Liver (tissue), 9 donors: ENCODE results near the gene CARMIL1. TPM values are rescaled to one million over a fixed set of nuclear protein-coding genes. Genes with fewer than 3 reads are reported as not detected.

ENCODE experiments used
- DNase-seq: peaks from one replicate; pipeline ENCODE4 v3.0.0-alpha.2; 2017; ENCODE audit warnings: low spot score
- H3K27ac ChIP-seq, 2 donors: one replicate each; pipeline ENCODE4 v1.7.0; 2013; ENCODE audit warnings: inconsistent platforms in 2 of 2, low read length in 2 of 2, control low read depth in 1 of 2, low read depth in 1 of 2, mild to moderate bottlenecking in 1 of 2
- H3K27me3 ChIP-seq, 4 donors: one replicate each; pipeline versions ENCODE4 v1.6.1 to v1.7.0; 2013; ENCODE audit warnings: low read length in 3 of 4, inconsistent platforms in 1 of 4, mild to moderate bottlenecking in 1 of 4, moderate library complexity in 1 of 4; ENCODE audit not compliant: control insufficient read depth in 4 of 4, insufficient read depth in 4 of 4
- H3K36me3 ChIP-seq, 4 donors: one replicate each; pipeline versions ENCODE4 v1.6.1 to v1.7.0; 2013; ENCODE audit warnings: low read length in 3 of 4, mild to moderate bottlenecking in 3 of 4, low read depth in 1 of 4, moderate library complexity in 1 of 4; ENCODE audit not compliant: control insufficient read depth in 4 of 4, insufficient read depth in 3 of 4
- H3K4me1 ChIP-seq, 4 donors: one replicate each; pipeline versions ENCODE4 v1.6.1 to v1.7.0; 2013; ENCODE audit warnings: low read length in 3 of 4, mild to moderate bottlenecking in 3 of 4, moderate library complexity in 1 of 4; ENCODE audit not compliant: control insufficient read depth in 4 of 4, insufficient read depth in 4 of 4
- H3K4me3 ChIP-seq, 3 donors: one replicate each; pipeline versions ENCODE4 v1.6.1 to v1.7.0; 2013; ENCODE audit warnings: low read length in 3 of 3, control low read depth in 1 of 3, low read depth in 1 of 3, mild to moderate bottlenecking in 1 of 3
- H3K9ac ChIP-seq, 2 donors: one replicate each; pipeline ENCODE4 v1.7.0; 2013; ENCODE audit warnings: low read length in 2 of 2, mild to moderate bottlenecking in 2 of 2, moderate library complexity in 2 of 2, control low read depth in 1 of 2, low read depth in 1 of 2
- H3K9me3 ChIP-seq, 4 donors: one replicate each; pipeline versions ENCODE4 v1.6.1 to v1.7.0; 2013; ENCODE audit warnings: low read length in 3 of 4; ENCODE audit not compliant: control insufficient read depth in 4 of 4
- CTCF ChIP-seq: fragments of 150-350 bp; IDR thresholded peaks from 2 replicates; pipeline ENCODE4 v1.5.1; 2017; ENCODE audit warnings: improper control_type of control experiment, low read depth, low read length; ENCODE audit not compliant: missing input control
- EGR1 ChIP-seq, 2 donors: IDR thresholded peaks; 2 replicates each; pipeline ENCODE4 v1.6.1; 2016 to 2018; ENCODE audit warnings: antibody characterized with exemption in 2 of 2, low read depth in 2 of 2
- FOXA1 ChIP-seq: IDR thresholded peaks from 2 replicates; pipeline ENCODE4 v1.6.1; 2016; ENCODE audit warnings: antibody characterized with exemption
- FOXA2 ChIP-seq: IDR thresholded peaks from 2 replicates; pipeline ENCODE4 v1.6.1; 2016; ENCODE audit warnings: antibody characterized with exemption
- GABPA ChIP-seq, 2 donors: IDR thresholded peaks in 1 of 2; conservative IDR thresholded peaks in 1 of 2; 2 replicates each; pipeline ENCODE4 v1.6.1; 2016; ENCODE audit warnings: antibody characterized with exemption in 2 of 2, mild to moderate bottlenecking in 1 of 2, moderate library complexity in 1 of 2
- JUND ChIP-seq, 2 donors: IDR thresholded peaks; 2 replicates each; pipeline ENCODE4 v1.6.1; 2016; ENCODE audit warnings: antibody characterized with exemption in 2 of 2
- NR2F2 ChIP-seq: IDR thresholded peaks from 2 replicates; pipeline ENCODE4 v1.6.1; 2016; ENCODE audit warnings: antibody characterized with exemption
- RAD21 ChIP-seq, 2 donors: IDR thresholded peaks; 2 replicates each; pipeline ENCODE4 v1.6.1; 2016; ENCODE audit warnings: antibody characterized with exemption in 2 of 2, mild to moderate bottlenecking in 2 of 2
- RXRA ChIP-seq, 2 donors: IDR thresholded peaks; 2 replicates each; pipeline ENCODE4 v1.6.1; 2017 to 2018; ENCODE audit warnings: antibody characterized with exemption in 2 of 2, mild to moderate bottlenecking in 1 of 2
- SP1 ChIP-seq: IDR thresholded peaks from 2 replicates; pipeline ENCODE4 v1.6.1; 2018; ENCODE audit warnings: antibody characterized with exemption, mild to moderate bottlenecking
- TAF1 ChIP-seq: conservative IDR thresholded peaks from 2 replicates; pipeline ENCODE4 v1.6.1; 2016; ENCODE audit warnings: antibody characterized with exemption, mild to moderate bottlenecking
- ZBTB33 ChIP-seq: IDR thresholded peaks from 2 replicates; pipeline ENCODE4 v1.6.1; 2016; ENCODE audit warnings: antibody characterized with exemption
- WGBS: extraction: QIAGEN DNeasy Blood & Tissue Kit; methylation state at CpG from one replicate; pipeline ENCODE4 v1.1.7; 2013; 5-methylcytosine and 5-hydroxymethylcytosine counted together
- polyA plus RNA-seq, 2 donors: library from polyadenylated mRNA; stranded (reverse) in 1 of 2; unstranded in 1 of 2; fragments of 200-250 nt in 1 of 2; fragments of >200 nt in 1 of 2; fragmentation: Nextera tagmentation in 1 of 2; extraction: Ambion mirVana in 1 of 2; gene quantifications; one replicate each; pipeline versions ENCODE4 v1.2.1 to v1.2.3, GENCODE V29; 2013 to 2015
- total RNA-seq, 2 donors: library from RNA; depleted of rRNA; stranded (reverse); fragments of >200 nt; gene quantifications; one replicate each; pipeline ENCODE4 v1.2.3, GENCODE V29; 2014
- TF ChIP-seq, protein P1 (sequence below): IDR thresholded peaks from 2 replicates; pipeline ENCODE4 v1.6.1; 2016; ENCODE audit warnings: antibody characterized with exemption
- TF ChIP-seq, protein P2 (sequence below): IDR thresholded peaks from 2 replicates; pipeline ENCODE4 v1.6.1; 2016; ENCODE audit warnings: antibody characterized with exemption, mild to moderate bottlenecking
- TF ChIP-seq, protein P3 (sequence below): IDR thresholded peaks from 2 replicates; pipeline ENCODE4 v1.6.1; 2016; ENCODE audit warnings: antibody characterized with exemption
- donor health status: healthy.
- donor health status: healthy.
- donor health status: healthy.
- donor health status: healthy.
- donor health status: healthy.

The CARMIL1 gene
- total and polyA plus RNA-seq, 4 donors: 1.4 to 9.5 (median 3.5) TPM

- 60% methylated on average over 1 of the region's 1 CpG for WGBS
- Histone ChIP-seq H3K27ac (no peak overlapping the region), H3K9me3 (no peaks in the 10 kb centered on the region), H3K36me3 (no peaks in the 10 kb centered on the region), H3K27me3 (peaks cover 0 to 17% (median 5%) of the 10 kb centered on the region in 4 donors), H3K9ac (no peak overlapping the region), H3K4me1 (peaks cover 3 to 15% (median 7%) of the 10 kb centered on the region in 4 donors), H3K4me3 (no peak overlapping the region)
- DNase-seq: no peak
- TF ChIP-seq JUND (IDR thresholded peaks at IDR 0.05): no peak
- TF ChIP-seq, protein P1, sequence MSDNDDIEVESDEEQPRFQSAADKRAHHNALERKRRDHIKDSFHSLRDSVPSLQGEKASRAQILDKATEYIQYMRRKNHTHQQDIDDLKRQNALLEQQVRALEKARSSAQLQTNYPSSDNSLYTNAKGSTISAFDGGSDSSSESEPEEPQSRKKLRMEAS: no peak
- TF ChIP-seq ZBTB33: no peak
- TF ChIP-seq FOXA2: no peak
- TF ChIP-seq EGR1 (IDR thresholded peaks at IDR 0.05; ENCODE audit: low read depth in 2 of 2): no peak
- TF ChIP-seq RAD21 (IDR thresholded peaks at IDR 0.05): no peak
- TF ChIP-seq, protein P2, sequence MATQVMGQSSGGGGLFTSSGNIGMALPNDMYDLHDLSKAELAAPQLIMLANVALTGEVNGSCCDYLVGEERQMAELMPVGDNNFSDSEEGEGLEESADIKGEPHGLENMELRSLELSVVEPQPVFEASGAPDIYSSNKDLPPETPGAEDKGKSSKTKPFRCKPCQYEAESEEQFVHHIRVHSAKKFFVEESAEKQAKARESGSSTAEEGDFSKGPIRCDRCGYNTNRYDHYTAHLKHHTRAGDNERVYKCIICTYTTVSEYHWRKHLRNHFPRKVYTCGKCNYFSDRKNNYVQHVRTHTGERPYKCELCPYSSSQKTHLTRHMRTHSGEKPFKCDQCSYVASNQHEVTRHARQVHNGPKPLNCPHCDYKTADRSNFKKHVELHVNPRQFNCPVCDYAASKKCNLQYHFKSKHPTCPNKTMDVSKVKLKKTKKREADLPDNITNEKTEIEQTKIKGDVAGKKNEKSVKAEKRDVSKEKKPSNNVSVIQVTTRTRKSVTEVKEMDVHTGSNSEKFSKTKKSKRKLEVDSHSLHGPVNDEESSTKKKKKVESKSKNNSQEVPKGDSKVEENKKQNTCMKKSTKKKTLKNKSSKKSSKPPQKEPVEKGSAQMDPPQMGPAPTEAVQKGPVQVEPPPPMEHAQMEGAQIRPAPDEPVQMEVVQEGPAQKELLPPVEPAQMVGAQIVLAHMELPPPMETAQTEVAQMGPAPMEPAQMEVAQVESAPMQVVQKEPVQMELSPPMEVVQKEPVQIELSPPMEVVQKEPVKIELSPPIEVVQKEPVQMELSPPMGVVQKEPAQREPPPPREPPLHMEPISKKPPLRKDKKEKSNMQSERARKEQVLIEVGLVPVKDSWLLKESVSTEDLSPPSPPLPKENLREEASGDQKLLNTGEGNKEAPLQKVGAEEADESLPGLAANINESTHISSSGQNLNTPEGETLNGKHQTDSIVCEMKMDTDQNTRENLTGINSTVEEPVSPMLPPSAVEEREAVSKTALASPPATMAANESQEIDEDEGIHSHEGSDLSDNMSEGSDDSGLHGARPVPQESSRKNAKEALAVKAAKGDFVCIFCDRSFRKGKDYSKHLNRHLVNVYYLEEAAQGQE: no peak
- TF ChIP-seq CTCF: no peak
- no peak for TF ChIP-seq RXRA (IDR thresholded peaks at IDR 0.05)
- TF ChIP-seq GABPA (IDR thresholded peaks at IDR 0.05 in 1 of 2, conservative IDR thresholded peaks at IDR 0.05 in 1 of 2): no peak
- TF ChIP-seq NR2F2: no peak
These were observed 376.5 kb downstream of the CARMIL1 start for GRCh38 chr6:25655723-25656122.

GRCh38 chr6:25659633-25660368 lies 380.6 kb downstream of the CARMIL1 start:
- Histone ChIP-seq H3K4me3 (no peak overlapping the region), H3K9ac (no peak overlapping the region), H3K9me3 (no peaks in the 10 kb centered on the region), H3K4me1 (peaks cover 3 to 18% (median 12%) of the 10 kb centered on the region in 4 donors), H3K36me3 (no peaks in the 10 kb centered on the region), H3K27me3 (peaks cover 0 to 8% (median 0%) of the 10 kb centered on the region in 4 donors), H3K27ac (no peak overlapping the region)
- WGBS: 33% methylated on average over 4 of the region's 4 CpGs
- DNase-seq: no peak
- TF ChIP-seq GABPA (IDR thresholded peaks at IDR 0.05 in 1 of 2, conservative IDR thresholded peaks at IDR 0.05 in 1 of 2): no peak
- TF ChIP-seq JUND (IDR thresholded peaks at IDR 0.05): no peak
- TF ChIP-seq EGR1 (IDR thresholded peaks at IDR 0.05; ENCODE audit: low read depth in 2 of 2): no peak
- TF ChIP-seq TAF1: no peak
- TF ChIP-seq SP1: no peak
- TF ChIP-seq, protein P3, sequence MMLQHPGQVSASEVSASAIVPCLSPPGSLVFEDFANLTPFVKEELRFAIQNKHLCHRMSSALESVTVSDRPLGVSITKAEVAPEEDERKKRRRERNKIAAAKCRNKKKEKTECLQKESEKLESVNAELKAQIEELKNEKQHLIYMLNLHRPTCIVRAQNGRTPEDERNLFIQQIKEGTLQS: no peak
- TF ChIP-seq NR2F2: peak; percentile 44
- TF ChIP-seq, protein P1: no peak
- TF ChIP-seq CTCF: no peak
- no peak for TF ChIP-seq FOXA1
- TF ChIP-seq, protein P2: no peak
